Keratinocyte (primary cell): ENCODE results near the gene BLACAT1. TPM values are rescaled to one million over a fixed set of nuclear protein-coding genes. Genes with fewer than 3 reads are reported as not detected.

Experiments
- DNase-seq: peaks from one replicate; pipeline ENCODE4 v3.0.0-alpha.2; 2011; ENCODE audit warnings: low read depth, missing footprints, low spot score
- FAIRE-seq: peaks from 2 replicates; lab custom pipeline; 2011; peaks lifted over from hg19 to GRCh38; lab: Jason Lieb, UNC
- H2AFZ ChIP-seq: 2 replicates; pipeline ENCODE4 v1.6.0; 2012; ENCODE audit warnings: low read length, control low read depth, inconsistent platforms; ENCODE audit not compliant: control insufficient read depth
- H3K27ac ChIP-seq: 2 replicates; pipeline ENCODE4 v1.5.1; 2011; ENCODE audit warnings: low read length; ENCODE audit not compliant: control insufficient read depth, insufficient read depth
- H3K27me3 ChIP-seq: 3 replicates; pipeline ENCODE4 v1.6.0; 2011; ENCODE audit warnings: low read length; ENCODE audit not compliant: control insufficient read depth, insufficient read depth; ENCODE audit errors: extremely low read depth
- H3K36me3 ChIP-seq, 2 experiments: 2 replicates in 1 of 2; 3 replicates in 1 of 2; pipeline ENCODE4 v1.5.1; 2011; ENCODE audit warnings: low read length in 2 of 2, mild to moderate bottlenecking in 1 of 2; ENCODE audit not compliant: control insufficient read depth in 2 of 2, insufficient read depth in 2 of 2; ENCODE audit errors: extremely low read depth in 1 of 2
- H3K4me1 ChIP-seq: 3 replicates; pipeline ENCODE4 v1.5.1; 2011; ENCODE audit warnings: low read length; ENCODE audit not compliant: control insufficient read depth, insufficient read depth; ENCODE audit errors: extremely low read depth
- H3K4me2 ChIP-seq: 3 replicates; pipeline ENCODE4 v1.6.0; 2011; ENCODE audit warnings: low read depth, low read length; ENCODE audit not compliant: control insufficient read depth, insufficient read depth; ENCODE audit errors: extremely low read depth
- H3K4me3 ChIP-seq, 3 experiments: fragments of 200-600 bp in 1 of 3; sonication (generic) in 1 of 3; 2 replicates in 2 of 3; 3 replicates in 1 of 3; pipeline ENCODE4 v1.5.1; 2011 to 2016; ENCODE audit warnings: low read length in 3 of 3, mild to moderate bottlenecking in 3 of 3, control low read depth in 2 of 3, inconsistent platforms in 1 of 3, low read depth in 1 of 3, mixed read lengths in 1 of 3, mixed run types in 1 of 3, moderate library complexity in 1 of 3; ENCODE audit not compliant: control insufficient read depth in 2 of 3, insufficient read depth in 2 of 3; ENCODE audit errors: extremely low read depth in 1 of 3
- H3K79me2 ChIP-seq: 2 replicates; pipeline ENCODE4 v1.6.0; 2012; ENCODE audit warnings: low read length; ENCODE audit not compliant: control insufficient read depth, insufficient read depth
- H3K9ac ChIP-seq: 3 replicates; pipeline ENCODE4 v1.6.0; 2011; ENCODE audit warnings: low read length; ENCODE audit not compliant: control insufficient read depth, insufficient read depth; ENCODE audit errors: extremely low read depth
- H3K9me1 ChIP-seq: 3 replicates; pipeline ENCODE4 v1.6.0; 2011; ENCODE audit warnings: low read length; ENCODE audit not compliant: control insufficient read depth, insufficient read depth; ENCODE audit errors: extremely low read depth
- H3K9me3 ChIP-seq: 2 replicates; pipeline ENCODE4 v1.5.1; 2012; ENCODE audit warnings: low read depth, low read length; ENCODE audit not compliant: control insufficient read depth
- H4K20me1 ChIP-seq: 3 replicates; pipeline ENCODE4 v1.6.0; 2011; ENCODE audit warnings: low read length; ENCODE audit not compliant: control insufficient read depth, insufficient read depth; ENCODE audit errors: extremely low read depth
- CTCF ChIP-seq, 3 experiments: IDR thresholded peaks in 1 of 3; conservative IDR thresholded peaks in 1 of 3; optimal IDR thresholded peaks in 1 of 3; 2 replicates in 2 of 3; 3 replicates in 1 of 3; pipeline versions ENCODE3 to v1.5.1; 2011; ENCODE audit warnings: low read length in 3 of 3, mild to moderate bottlenecking in 3 of 3, moderate library complexity in 2 of 3, control low read depth in 1 of 3, inconsistent platforms in 1 of 3; ENCODE audit not compliant: insufficient read depth in 2 of 3; ENCODE audit errors: extremely low read depth in 1 of 3
- EZH2 ChIP-seq: IDR thresholded peaks from one replicate; pipeline ENCODE4 v1.6.1; 2012; ENCODE audit warnings: inconsistent platforms, mild to moderate bottlenecking, low read length, moderate library complexity
- dilution Hi-C: fragments of 300-500 bp; cut with MboI; formaldehyde crosslinking; loops from one replicate; pipeline ENCODE4 v1.7.0; 2020; ENCODE audit warnings: low sequenced_read_pairs; ENCODE audit not compliant: extremely low pct_ligation_motif_present
- polyA plus RNA-seq, 5 experiments: library from polyadenylated mRNA; depleted of rRNA in 3 of 5; stranded (reverse) in 3 of 5; stranded (forward) in 1 of 5; unstranded in 1 of 5; fragments of >200 nt; gene quantifications; 1 replicate in 1 of 5; 2 replicates in 3 of 5; 3 replicates in 1 of 5; pipeline versions ENCODE4 v1.2.1 to v1.2.3, GENCODE V29; 2011 to 2012; ENCODE audit warnings: missing spikeins in 2 of 5, low read depth in 1 of 5, low replicate concordance in 1 of 5

The BLACAT1 gene
- polyA plus RNA-seq, 1 donor (not counting 4 experiments of a cell fraction or from before 2014, with no cell fraction given): 4.0 TPM

DNA sequence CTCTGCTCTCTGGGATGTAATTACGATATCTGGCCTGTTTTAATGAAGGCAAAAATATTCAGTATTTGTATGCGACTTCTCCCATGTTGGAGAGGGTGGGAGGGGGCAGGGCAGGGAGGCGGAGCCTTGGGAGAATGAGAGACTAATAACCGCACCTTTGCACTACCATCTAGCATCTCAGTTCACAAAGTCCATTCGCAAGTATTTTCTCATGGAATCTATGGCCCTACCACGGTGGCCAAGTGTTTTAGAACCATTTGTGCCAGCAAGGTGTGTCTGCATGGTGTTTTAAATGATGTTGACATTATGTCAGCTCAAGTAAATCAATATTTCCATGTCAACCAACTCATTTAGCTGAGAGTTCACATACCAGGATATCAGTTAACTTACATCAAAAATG is 14.3 kb upstream of the BLACAT1 start:
- dilution Hi-C loops: no loop called here
- FAIRE-seq: no peak
- DNase-seq: no peak
- Histone ChIP-seq H3K9me1 (no peaks in the 10 kb centered on the region), H3K36me3 (no peaks in the 10 kb centered on the region), H3K9ac (no peak overlapping the region), H3K4me1 (no peaks in the 10 kb centered on the region), H2AFZ (no peak overlapping the region), H4K20me1 (no peaks in the 10 kb centered on the region), H3K79me2 (no peaks in the 10 kb centered on the region), H3K27me3 (peaks cover 20% of the 10 kb centered on the region), H3K4me3 (no peak overlapping the region), H3K27ac (no peak overlapping the region), H3K9me3 (peaks cover 4% of the 10 kb centered on the region), H3K4me2 (no peak overlapping the region)
- no peak for TF ChIP-seq CTCF (optimal IDR thresholded peaks at IDR 0.05 in 1 of 3, IDR thresholded peaks at IDR 0.05 in 1 of 3, conservative IDR thresholded peaks at IDR 0.05 in 1 of 3; ENCODE audit: extremely low read depth in 1 of 3, insufficient read depth in 2 of 3, low read length in 3 of 3)
- TF ChIP-seq EZH2: no peak

GRCh38 chr1:205466595-205467220 is 10.9 kb upstream of the BLACAT1 start:
- Histone ChIP-seq H2AFZ (no peak overlapping the region), H3K27me3 (peaks cover 7% of the 10 kb centered on the region), H3K9ac (no peak overlapping the region), H3K4me1 (no peaks in the 10 kb centered on the region), H3K79me2 (no peaks in the 10 kb centered on the region), H3K9me1 (no peaks in the 10 kb centered on the region), H3K27ac (no peak overlapping the region), H3K4me3 (no peak overlapping the region), H3K36me3 (no peaks in the 10 kb centered on the region), H4K20me1 (no peaks in the 10 kb centered on the region), H3K4me2 (no peak overlapping the region), H3K9me3 (no peaks in the 10 kb centered on the region)
- TF ChIP-seq EZH2: no peak
- TF ChIP-seq CTCF (optimal IDR thresholded peaks at IDR 0.05 in 1 of 3, IDR thresholded peaks at IDR 0.05 in 1 of 3, conservative IDR thresholded peaks at IDR 0.05 in 1 of 3; ENCODE audit: extremely low read depth in 1 of 3, insufficient read depth in 2 of 3, low read length in 3 of 3): no peak
- DNase-seq (no peak), FAIRE-seq (no peak)
- dilution Hi-C loops: no loop called here
